HG03039 (cell line): ENCODE measurements around the gene AMFR.

ENCODE experiments used
- ATAC-seq: cut with Tn5 transposase; IDR thresholded peaks from one replicate; pipeline ENCODE4 v1.9.1; 2021; ENCODE audit warnings: mild to moderate bottlenecking, moderate library complexity; ENCODE audit not compliant: unreplicated experiment

The AMFR gene

DNA sequence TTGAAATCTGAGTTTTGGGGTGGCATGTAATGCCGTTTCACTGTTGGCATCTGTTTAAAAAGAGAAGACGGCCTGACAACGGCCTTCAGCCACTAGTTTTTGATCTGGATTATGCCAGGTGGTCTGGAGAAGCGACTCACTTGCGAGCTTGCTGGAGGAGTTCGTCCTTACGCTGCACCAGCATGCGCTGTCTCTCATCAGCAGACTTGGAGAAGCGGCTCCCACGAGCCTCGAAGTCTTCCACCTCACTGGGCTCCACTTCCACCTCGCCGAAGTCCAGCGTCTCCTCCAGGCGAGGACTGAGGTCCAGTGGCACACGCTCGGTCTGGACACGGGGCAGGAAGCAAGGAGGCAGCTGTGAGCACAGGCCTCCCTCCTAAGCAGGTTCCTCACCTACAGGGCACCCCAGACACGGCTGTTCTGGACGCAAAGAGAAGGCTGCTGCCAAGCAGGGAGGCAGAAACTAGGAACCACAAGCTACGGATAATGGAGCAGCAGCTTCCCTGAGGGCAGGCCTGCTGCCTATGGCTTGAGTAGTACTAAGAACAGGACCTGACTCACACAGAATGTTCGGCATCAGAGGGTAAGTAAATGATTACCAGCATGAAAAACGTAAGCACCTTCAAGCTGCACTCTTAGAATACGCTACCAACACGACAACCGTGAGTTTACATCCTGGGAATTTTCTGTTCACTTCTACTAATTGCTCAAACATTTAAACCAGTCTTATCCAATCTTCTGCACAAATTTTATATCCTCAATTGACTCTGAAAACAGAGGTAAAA, 61.4 kb downstream of the AMFR start:
- ATAC-seq = no peak

DNA sequence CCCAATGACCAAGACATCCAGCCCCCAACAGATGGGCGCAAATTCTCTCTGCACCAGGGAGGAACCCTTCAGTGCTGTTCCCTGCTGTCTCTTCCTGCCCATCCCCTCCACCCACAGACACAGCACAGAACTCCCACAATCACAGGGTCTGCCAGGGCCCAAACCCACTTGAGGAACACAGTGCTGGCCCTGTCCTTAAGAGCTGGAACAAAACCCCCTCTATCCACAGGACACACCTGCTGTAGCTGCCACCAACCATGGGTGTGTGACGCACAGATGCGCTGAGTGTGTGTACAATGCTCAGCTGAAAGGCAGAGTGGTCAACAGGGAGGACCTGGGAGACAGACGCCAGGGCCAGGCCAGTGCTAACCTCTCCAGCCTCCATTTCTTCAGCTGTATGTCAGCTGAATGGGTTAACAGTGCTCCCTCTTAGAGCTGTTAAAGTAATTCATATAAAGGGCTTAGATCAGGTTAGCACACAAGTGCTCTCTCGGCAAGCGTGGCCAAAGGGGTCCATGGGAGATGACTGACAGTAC, 62.1 kb downstream of the AMFR start:
- ATAC-seq = no peak

GRCh38 chr16:56362706-56363105, 62.6 kb downstream of the AMFR start:
- ATAC-seq = no peak

GRCh38 chr16:56362057-56362655, 63.2 kb downstream of the AMFR start:
- no peak for ATAC-seq

- no peak for ATAC-seq
Observed at GRCh38 chr16:56360117-56361008, 65.0 kb downstream of the AMFR start.

DNA sequence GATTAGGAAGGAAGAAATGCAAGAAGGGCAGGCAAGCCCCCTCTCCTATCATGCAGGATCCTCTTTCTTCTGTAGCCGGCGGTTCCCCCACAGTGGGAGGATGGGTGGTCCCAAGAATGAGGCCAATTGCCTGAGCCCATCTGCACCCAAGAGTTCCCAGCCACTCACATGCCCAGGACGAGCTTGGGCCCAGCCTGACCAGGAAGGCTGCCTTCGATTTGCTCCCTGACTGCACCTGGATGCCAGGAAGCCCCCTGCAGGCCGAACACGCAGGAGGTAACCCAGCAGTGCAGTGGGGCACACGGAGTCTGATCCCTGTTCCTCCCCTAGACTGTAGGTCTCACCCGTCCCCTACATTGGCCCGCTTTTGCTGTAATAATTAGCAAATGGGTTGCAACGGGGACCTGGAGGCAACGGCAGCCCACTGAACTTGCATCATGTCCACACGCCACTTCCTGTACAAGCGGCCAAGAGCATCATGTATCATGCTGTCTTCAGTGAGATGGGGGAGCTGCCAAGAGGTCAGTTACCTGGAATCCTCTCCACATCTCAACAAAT, 67.5 kb downstream of the AMFR start:
- ATAC-seq = no peak

DNA sequence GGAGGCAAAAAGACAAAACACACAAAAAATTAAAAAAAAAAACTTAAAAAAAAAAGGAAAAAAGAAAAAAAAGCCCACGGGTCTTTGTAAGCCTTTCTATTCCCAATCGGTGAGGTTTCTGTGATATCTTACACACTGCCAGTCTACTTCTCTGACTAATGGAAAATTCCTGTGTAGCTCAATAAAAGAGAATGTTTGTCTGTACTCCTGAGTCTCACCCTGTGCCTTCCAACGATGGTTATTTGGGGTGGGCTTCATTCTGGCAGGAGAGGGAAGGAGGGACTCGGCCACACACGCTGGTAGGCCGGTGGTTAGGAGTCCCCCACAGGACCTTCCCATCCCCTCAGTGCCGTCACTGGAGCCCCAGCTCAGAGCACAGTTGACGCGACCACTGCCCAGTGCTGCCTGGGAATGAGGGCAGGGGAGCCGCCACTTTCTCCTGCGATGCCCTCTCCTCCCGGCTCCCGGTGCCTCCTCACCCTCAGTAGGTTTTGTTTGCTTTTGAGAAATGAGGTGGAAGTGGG, 68.0 kb downstream of the AMFR start:
- ATAC-seq = no peak

DNA sequence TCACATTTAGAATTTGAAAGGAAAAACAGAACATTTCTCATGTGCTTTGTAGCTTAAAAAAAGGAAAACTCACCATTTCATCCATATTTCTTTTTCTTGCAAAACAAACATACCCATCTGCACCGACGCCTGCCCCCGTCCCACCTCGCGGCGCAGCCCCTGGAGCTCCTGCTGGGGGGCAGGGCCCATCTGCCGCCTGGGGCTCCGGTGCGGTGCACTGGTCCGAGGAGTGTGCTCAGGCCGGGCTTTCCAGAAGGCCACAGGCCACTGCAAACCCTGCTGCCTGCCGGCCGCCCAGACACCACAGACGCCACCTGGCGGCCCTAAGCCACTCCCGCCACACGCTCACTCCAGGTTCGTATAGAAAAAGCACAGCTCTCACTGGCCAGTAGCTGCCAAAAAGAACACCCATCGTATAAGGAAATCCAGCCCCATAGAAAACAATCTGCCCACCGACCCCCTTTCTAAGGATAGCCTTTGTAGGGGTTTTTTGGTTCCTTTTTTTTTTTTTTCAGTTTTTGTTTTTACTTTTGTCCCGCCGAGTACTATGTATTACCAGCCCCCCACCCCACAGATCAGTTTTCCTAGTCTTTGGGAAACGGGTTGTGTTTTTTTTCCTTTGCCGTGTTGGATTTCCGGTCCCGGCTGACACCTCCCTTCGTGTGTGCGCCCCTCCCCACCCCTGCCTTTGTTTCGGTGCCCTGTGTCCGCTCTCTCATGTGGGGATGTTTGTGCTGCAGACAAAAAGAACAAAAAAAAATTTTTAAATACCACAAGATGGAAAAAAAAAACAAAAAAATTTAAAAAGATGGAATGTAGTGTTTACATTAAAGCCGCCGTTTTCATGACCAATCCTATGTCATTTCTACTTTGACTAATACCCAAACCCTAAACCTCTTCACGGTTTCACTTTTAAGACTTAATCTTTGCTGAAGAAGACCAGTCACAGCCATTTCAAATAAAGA, 68.8 kb downstream of the AMFR start:
- peak; percentile 86 for ATAC-seq

- no peak for ATAC-seq
Observed at GRCh38 chr16:56355786-56356275, 69.5 kb downstream of the AMFR start.

GRCh38 chr16:56355221-56355620, 70.1 kb downstream of the AMFR start:
- ATAC-seq = no peak

DNA sequence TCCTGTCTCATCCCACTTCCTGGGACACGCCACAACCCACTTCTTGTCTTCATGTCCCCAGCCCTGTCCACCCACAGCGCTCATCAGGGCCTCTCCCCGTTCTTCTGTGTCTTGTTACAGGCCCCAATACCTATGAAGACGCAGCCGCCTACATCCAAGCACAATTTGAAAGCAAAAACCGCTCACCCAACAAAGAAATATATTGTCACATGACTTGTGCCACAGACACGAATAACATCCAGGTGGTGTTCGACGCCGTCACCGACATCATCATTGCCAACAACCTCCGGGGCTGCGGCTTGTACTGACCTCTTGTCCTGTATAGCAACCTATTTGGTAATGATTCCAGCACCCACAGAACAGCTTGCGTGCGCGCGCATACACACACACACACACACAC, 70.6 kb downstream of the AMFR start:
- ATAC-seq = no peak

- ATAC-seq = no peak
Observed at GRCh38 chr16:56354016-56354415, 71.3 kb downstream of the AMFR start.

DNA sequence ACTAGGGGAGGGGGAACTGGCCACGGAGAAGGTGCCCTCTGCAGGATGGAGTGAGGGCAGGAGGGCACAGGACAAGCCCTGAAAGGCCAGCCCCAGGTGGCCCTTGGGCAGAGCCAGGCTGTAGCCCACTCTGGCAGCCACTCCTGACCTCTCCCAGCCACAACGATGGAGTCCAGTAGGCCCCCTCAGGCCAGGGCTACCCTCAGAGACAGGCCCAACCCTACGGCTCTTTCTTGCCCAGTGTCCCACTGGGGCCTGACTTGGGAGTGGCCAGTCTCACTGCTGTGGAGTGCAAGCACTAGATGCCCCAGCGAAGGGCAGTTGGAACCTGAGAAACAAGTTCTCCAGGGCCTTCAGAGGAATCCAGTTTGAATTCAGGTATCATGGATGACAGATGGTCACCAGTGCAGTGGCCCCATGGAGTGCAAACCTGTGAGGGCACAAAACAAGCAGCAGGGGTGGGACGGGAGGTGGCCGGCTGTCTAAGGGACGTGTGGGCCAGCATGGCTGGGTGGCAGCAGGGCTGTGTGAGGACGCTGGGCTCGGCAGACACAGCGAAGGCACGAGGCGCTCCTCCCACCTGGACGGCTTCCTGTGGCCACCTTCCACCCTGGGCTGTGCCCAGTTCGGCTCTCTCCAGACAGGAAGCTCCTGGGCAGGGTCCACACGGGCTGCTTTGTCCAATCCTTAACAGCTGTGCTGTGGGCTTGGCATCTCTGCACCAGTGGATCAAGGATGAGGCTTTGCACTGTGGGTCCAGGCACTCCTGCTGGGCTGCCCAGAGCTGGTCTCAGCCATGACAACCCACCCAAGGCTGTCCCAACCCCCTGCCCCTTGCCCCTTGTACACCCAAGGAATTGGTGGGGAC, 72.1 kb downstream of the AMFR start:
- ATAC-seq = no peak

- no peak for ATAC-seq
Observed at GRCh38 chr16:56352351-56353053, 72.8 kb downstream of the AMFR start.

GRCh38 chr16:56351481-56351880, 73.9 kb downstream of the AMFR start:
- ATAC-seq = no peak

GRCh38 chr16:56350491-56351405, 74.6 kb downstream of the AMFR start:
- ATAC-seq = no peak

- no peak for ATAC-seq
Observed at GRCh38 chr16:56349711-56350161, 75.6 kb downstream of the AMFR start.
